K562 (cell line): ENCODE measurements around the gene TMEM170A.

ENCODE experiments used
- BHLHE40 ChIP-seq: IDR thresholded peaks from 2 replicates; pipeline ENCODE4 v1.6.1; 2011; ENCODE audit warnings: low read length, improper control_type of control experiment
- CREB1 ChIP-seq, 2 experiments: sonication (generic) in 1 of 2; formaldehyde crosslinking in 1 of 2; IDR thresholded peaks; 2 replicates each; pipeline versions ENCODE4 v1.6.1 to v1.8.0; 2012 to 2022; ENCODE audit warnings: inconsistent platforms in 1 of 2, mild to moderate bottlenecking in 1 of 2, missing genetic modification reagents in 1 of 2, moderate library complexity in 1 of 2
- KLF16 ChIP-seq: IDR thresholded peaks from 2 replicates; pipeline ENCODE4 v1.6.1; 2016; ENCODE audit warnings: antibody characterized with exemption
- MTA3 ChIP-seq: fragments of 450-650 bp; formaldehyde crosslinking; IDR thresholded peaks from 2 replicates; pipeline ENCODE4 v1.6.1; 2017; ENCODE audit warnings: mild to moderate bottlenecking, borderline replicate concordance
- SIRT6 ChIP-seq: IDR thresholded peaks from one replicate; pipeline ENCODE4 v1.6.1; 2012; ENCODE audit warnings: low read depth, mild to moderate bottlenecking, control low read depth, inconsistent platforms, low read length, moderate library complexity
- SRSF3 ChIP-seq: fragments of 200-400 bp; formaldehyde crosslinking; IDR thresholded peaks from 2 replicates; pipeline ENCODE4 v1.6.1; 2016; ENCODE audit warnings: mild to moderate bottlenecking, low read length, moderate library complexity; ENCODE audit not compliant: insufficient read depth
- TF ChIP-seq, protein P1 (sequence below), 3 experiments: IDR thresholded peaks in 2 of 3; conservative IDR thresholded peaks in 1 of 3; 2 replicates each; pipeline ENCODE4 v1.5.1; 2011 to 2012; ENCODE audit warnings: low read length in 3 of 3, mild to moderate bottlenecking in 3 of 3, control low read depth in 2 of 3, improper control_type of control experiment in 1 of 3, inconsistent platforms in 1 of 3, low read depth in 1 of 3, mixed read lengths in 1 of 3, moderate library complexity in 1 of 3; ENCODE audit not compliant: insufficient read depth in 2 of 3
- TF ChIP-seq, protein P2 (sequence below): sonication (generic); formaldehyde crosslinking; IDR thresholded peaks from 2 replicates; pipeline ENCODE4 v1.9.0; 2022; ENCODE audit warnings: mild to moderate bottlenecking, missing genetic modification reagents
- TF ChIP-seq, protein P3 (sequence below), 2 experiments: fragments of 450-650 bp; formaldehyde crosslinking in 1 of 2; IDR thresholded peaks; 2 replicates each; pipeline versions ENCODE4 v1.4.0 to v1.6.1; 2014 to 2020; ENCODE audit warnings: mild to moderate bottlenecking in 2 of 2, borderline replicate concordance in 1 of 2, low read depth in 1 of 2
- TF ChIP-seq, protein P4 (sequence below): fragments of 250-450 bp; sonication (Bioruptor Pico); IDR thresholded peaks from 2 replicates; pipeline ENCODE4 v1.5.1; 2021; ENCODE audit warnings: mild to moderate bottlenecking

DNA sequence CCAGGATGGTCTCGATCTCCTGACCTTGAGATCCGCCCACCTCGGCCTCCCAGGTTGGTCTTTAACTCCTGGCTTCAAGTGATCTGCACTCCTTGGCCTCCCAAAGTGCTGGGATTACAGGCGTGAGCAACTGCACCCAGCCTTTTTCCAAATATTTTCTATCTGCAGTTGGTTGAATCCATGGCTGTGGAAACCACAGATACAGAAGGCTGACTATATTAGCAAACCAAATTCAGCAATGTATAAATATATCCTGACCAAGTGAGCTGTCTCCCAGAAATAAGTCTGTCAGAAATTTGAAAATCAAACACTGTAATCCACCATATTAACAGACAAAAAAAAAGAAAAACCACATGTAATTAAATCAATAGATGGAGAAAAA, 40.8 kb downstream of the TMEM170A start:
- TF ChIP-seq, protein P1, sequence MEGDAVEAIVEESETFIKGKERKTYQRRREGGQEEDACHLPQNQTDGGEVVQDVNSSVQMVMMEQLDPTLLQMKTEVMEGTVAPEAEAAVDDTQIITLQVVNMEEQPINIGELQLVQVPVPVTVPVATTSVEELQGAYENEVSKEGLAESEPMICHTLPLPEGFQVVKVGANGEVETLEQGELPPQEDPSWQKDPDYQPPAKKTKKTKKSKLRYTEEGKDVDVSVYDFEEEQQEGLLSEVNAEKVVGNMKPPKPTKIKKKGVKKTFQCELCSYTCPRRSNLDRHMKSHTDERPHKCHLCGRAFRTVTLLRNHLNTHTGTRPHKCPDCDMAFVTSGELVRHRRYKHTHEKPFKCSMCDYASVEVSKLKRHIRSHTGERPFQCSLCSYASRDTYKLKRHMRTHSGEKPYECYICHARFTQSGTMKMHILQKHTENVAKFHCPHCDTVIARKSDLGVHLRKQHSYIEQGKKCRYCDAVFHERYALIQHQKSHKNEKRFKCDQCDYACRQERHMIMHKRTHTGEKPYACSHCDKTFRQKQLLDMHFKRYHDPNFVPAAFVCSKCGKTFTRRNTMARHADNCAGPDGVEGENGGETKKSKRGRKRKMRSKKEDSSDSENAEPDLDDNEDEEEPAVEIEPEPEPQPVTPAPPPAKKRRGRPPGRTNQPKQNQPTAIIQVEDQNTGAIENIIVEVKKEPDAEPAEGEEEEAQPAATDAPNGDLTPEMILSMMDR (IDR thresholded peaks at IDR 0.05 in 2 of 3, conservative IDR thresholded peaks at IDR 0.05 in 1 of 3; ENCODE audit: insufficient read depth in 2 of 3, low read depth in 1 of 3, low read length in 3 of 3): no peak
- TF ChIP-seq, protein P2, sequence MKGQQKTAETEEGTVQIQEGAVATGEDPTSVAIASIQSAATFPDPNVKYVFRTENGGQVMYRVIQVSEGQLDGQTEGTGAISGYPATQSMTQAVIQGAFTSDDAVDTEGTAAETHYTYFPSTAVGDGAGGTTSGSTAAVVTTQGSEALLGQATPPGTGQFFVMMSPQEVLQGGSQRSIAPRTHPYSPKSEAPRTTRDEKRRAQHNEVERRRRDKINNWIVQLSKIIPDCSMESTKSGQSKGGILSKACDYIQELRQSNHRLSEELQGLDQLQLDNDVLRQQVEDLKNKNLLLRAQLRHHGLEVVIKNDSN (CRISPR knock-in tag): no peak
- TF ChIP-seq BHLHE40 (no peak), CREB1 (IDR thresholded peaks at IDR 0.05) (no peak), CREB1 (CRISPR knock-in tag; IDR thresholded peaks at IDR 0.05) (no peak), SRSF3 (no peak), SIRT6 (no peak), MTA3 (no peak), KLF16 (no peak)
- TF ChIP-seq, protein P3, sequence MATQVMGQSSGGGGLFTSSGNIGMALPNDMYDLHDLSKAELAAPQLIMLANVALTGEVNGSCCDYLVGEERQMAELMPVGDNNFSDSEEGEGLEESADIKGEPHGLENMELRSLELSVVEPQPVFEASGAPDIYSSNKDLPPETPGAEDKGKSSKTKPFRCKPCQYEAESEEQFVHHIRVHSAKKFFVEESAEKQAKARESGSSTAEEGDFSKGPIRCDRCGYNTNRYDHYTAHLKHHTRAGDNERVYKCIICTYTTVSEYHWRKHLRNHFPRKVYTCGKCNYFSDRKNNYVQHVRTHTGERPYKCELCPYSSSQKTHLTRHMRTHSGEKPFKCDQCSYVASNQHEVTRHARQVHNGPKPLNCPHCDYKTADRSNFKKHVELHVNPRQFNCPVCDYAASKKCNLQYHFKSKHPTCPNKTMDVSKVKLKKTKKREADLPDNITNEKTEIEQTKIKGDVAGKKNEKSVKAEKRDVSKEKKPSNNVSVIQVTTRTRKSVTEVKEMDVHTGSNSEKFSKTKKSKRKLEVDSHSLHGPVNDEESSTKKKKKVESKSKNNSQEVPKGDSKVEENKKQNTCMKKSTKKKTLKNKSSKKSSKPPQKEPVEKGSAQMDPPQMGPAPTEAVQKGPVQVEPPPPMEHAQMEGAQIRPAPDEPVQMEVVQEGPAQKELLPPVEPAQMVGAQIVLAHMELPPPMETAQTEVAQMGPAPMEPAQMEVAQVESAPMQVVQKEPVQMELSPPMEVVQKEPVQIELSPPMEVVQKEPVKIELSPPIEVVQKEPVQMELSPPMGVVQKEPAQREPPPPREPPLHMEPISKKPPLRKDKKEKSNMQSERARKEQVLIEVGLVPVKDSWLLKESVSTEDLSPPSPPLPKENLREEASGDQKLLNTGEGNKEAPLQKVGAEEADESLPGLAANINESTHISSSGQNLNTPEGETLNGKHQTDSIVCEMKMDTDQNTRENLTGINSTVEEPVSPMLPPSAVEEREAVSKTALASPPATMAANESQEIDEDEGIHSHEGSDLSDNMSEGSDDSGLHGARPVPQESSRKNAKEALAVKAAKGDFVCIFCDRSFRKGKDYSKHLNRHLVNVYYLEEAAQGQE (IDR thresholded peaks at IDR 0.05; ENCODE audit: borderline replicate concordance): no peak
- TF ChIP-seq, protein P3 (CRISPR knock-in tag; IDR thresholded peaks at IDR 0.05; ENCODE audit: low read depth): no peak
- TF ChIP-seq, protein P4, sequence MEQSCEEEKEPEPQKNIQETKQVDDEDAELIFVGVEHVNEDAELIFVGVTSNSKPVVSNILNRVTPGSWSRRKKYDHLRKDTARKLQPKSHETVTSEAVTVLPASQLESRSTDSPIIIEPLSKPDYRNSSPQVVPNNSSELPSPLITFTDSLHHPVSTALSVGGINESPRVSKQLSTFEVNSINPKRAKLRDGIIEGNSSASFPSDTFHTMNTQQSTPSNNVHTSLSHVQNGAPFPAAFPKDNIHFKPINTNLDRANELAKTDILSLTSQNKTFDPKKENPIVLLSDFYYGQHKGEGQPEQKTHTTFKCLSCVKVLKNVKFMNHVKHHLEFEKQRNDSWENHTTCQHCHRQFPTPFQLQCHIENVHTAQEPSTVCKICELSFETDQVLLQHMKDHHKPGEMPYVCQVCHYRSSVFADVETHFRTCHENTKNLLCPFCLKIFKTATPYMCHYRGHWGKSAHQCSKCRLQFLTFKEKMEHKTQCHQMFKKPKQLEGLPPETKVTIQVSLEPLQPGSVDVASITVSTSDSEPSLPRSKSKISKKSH: no peak
